H1 (cell line): ENCODE measurements around the gene OBSCN. TPM values are rescaled to one million over a fixed set of nuclear protein-coding genes. Genes with fewer than 3 reads are reported as not detected.

ENCODE experiments used
- CTCF ChIA-PET: fragments of 300-600 bp; sonication (Branson Sonifier 250); formaldehyde crosslinking; loops from one replicate; lab custom pipeline; 2021; ENCODE audit not compliant: partially characterized antibody; lab: Charles Lee
- POLR2A ChIA-PET: fragments of 300-600 bp; sonication (Branson Sonifier 250); formaldehyde crosslinking; loops from one replicate; lab custom pipeline; 2021; ENCODE audit warnings: inconsistent platforms; ENCODE audit not compliant: partially characterized antibody; lab: Charles Lee
- DNase-seq, 2 experiments: peaks; one replicate each; pipeline versions ENCODE4 v3.0.0 to v3.0.0-alpha.2; 2010 to 2022; ENCODE audit warnings: low spot score in 2 of 2, low read depth in 1 of 2, mixed read lengths in 1 of 2
- FAIRE-seq: peaks from 2 replicates; lab custom pipeline; 2011; peaks lifted over from hg19 to GRCh38; lab: Jason Lieb, UNC
- H2AFZ ChIP-seq: 2 replicates; pipeline ENCODE4 v1.8.1; 2012; ENCODE audit warnings: low read length, inconsistent platforms
- H2AK5ac ChIP-seq: 2 replicates; pipeline ENCODE4 v1.6.1; 2013; ENCODE audit warnings: low read depth, low read length
- H2BK120ac ChIP-seq: replicated peaks from 2 replicates; pipeline ENCODE3; 2013; ENCODE audit warnings: low read depth, low read length, inconsistent platforms
- H2BK12ac ChIP-seq: 2 replicates; pipeline ENCODE4 v1.6.1; 2013; ENCODE audit warnings: low read depth, low read length
- H2BK15ac ChIP-seq: 2 replicates; pipeline ENCODE4 v1.6.1; 2013; ENCODE audit warnings: low read length
- H2BK20ac ChIP-seq: 2 replicates; pipeline ENCODE4 v1.6.1; 2013; ENCODE audit warnings: low read length
- H2BK5ac ChIP-seq: 2 replicates; pipeline ENCODE4 v1.6.1; 2013; ENCODE audit warnings: low read depth, low read length
- H3K14ac ChIP-seq: 2 replicates; pipeline ENCODE4 v1.6.1; 2013; ENCODE audit warnings: inconsistent platforms; ENCODE audit not compliant: insufficient read length
- H3K18ac ChIP-seq: 2 replicates; pipeline ENCODE4 v1.6.1; 2013; ENCODE audit warnings: low read length; ENCODE audit errors: extremely low read depth
- H3K23ac ChIP-seq: 2 replicates; pipeline ENCODE4 v1.6.1; 2013; ENCODE audit warnings: inconsistent platforms; ENCODE audit not compliant: insufficient read length
- H3K23me2 ChIP-seq: 2 replicates; pipeline ENCODE4 v1.6.1; 2013; ENCODE audit warnings: low read depth, low read length
- H3K27ac ChIP-seq: 2 replicates; pipeline ENCODE4 v1.6.1; 2011; ENCODE audit warnings: low read depth, low read length, inconsistent platforms
- H3K27me3 ChIP-seq, 4 experiments: replicated peaks in 1 of 4; 1 replicate in 1 of 4; 2 replicates in 3 of 4; pipeline versions ENCODE4 v1.6.1 to v1.8.1; 2011 to 2013; ENCODE audit warnings: low read length in 3 of 4, mild to moderate bottlenecking in 3 of 4, inconsistent platforms in 2 of 4, mixed read lengths in 2 of 4, moderate library complexity in 1 of 4; ENCODE audit not compliant: control insufficient read depth in 3 of 4, insufficient read depth in 3 of 4; ENCODE audit errors: extremely low read depth in 1 of 4
- H3K36me3 ChIP-seq, 4 experiments: 2 replicates each; pipeline versions ENCODE4 v1.6.1 to v1.8.1; 2011 to 2013; ENCODE audit warnings: mild to moderate bottlenecking in 4 of 4, low read length in 3 of 4, moderate library complexity in 2 of 4, control low read depth in 1 of 4, inconsistent platforms in 1 of 4; ENCODE audit not compliant: insufficient read depth in 4 of 4, control insufficient read depth in 2 of 4
- H3K4ac ChIP-seq: replicated peaks from 2 replicates; pipeline ENCODE3; 2013; ENCODE audit warnings: low read length, low read depth, mixed read lengths, inconsistent platforms; ENCODE audit not compliant: insufficient read length
- H3K4me1 ChIP-seq, 4 experiments: replicated peaks in 1 of 4; 1 replicate in 1 of 4; 2 replicates in 3 of 4; pipeline versions ENCODE4 v1.6.1 to v1.8.1; 2011 to 2013; ENCODE audit warnings: low read length in 3 of 4, inconsistent platforms in 2 of 4, mixed read lengths in 1 of 4; ENCODE audit not compliant: insufficient read depth in 4 of 4, control insufficient read depth in 3 of 4
- H3K4me2 ChIP-seq, 2 experiments: 2 replicates each; pipeline versions ENCODE4 v1.6.1 to v1.8.1; 2011 to 2013; ENCODE audit warnings: low read depth in 2 of 2, low read length in 2 of 2, control low read depth in 1 of 2, inconsistent platforms in 1 of 2, mild to moderate bottlenecking in 1 of 2; ENCODE audit not compliant: insufficient read depth in 1 of 2
- H3K4me3 ChIP-seq, 4 experiments: fragments of 200-600, 300-600 bp in 1 of 4; sonication (generic), shearing (Covaris generic), sonication (Bioruptor Twin) in 1 of 4; 2 replicates each; pipeline versions ENCODE4 v1.5.1 to v1.8.1; 2011 to 2016; ENCODE audit warnings: low read length in 4 of 4, low read depth in 3 of 4, control low read depth in 2 of 4, inconsistent platforms in 2 of 4, mild to moderate bottlenecking in 2 of 4, mixed read lengths in 1 of 4, moderate library complexity in 1 of 4; ENCODE audit not compliant: insufficient read depth in 2 of 4; ENCODE audit errors: extremely low read depth in 1 of 4
- H3K56ac ChIP-seq: replicated peaks from 2 replicates; pipeline ENCODE3; 2013; ENCODE audit warnings: low read depth, mild to moderate bottlenecking, mixed read lengths, low read length, inconsistent platforms; ENCODE audit not compliant: insufficient read length
- H3K79me1 ChIP-seq: 2 replicates; pipeline ENCODE4 v1.6.1; 2013; ENCODE audit warnings: low read depth, low read length, control low read depth
- H3K79me2 ChIP-seq, 2 experiments: 2 replicates each; pipeline versions ENCODE4 v1.6.1 to v1.8.1; 2012 to 2013; ENCODE audit warnings: low read length in 2 of 2, mild to moderate bottlenecking in 2 of 2, inconsistent platforms in 1 of 2; ENCODE audit not compliant: insufficient read depth in 2 of 2, control insufficient read depth in 1 of 2
- H3K9ac ChIP-seq, 4 experiments: replicated peaks in 1 of 4; 1 replicate in 1 of 4; 2 replicates in 3 of 4; pipeline versions ENCODE4 v1.6.1 to v1.8.1; 2011 to 2013; ENCODE audit warnings: low read depth in 3 of 4, low read length in 3 of 4, control low read depth in 2 of 4, mild to moderate bottlenecking in 2 of 4, moderate library complexity in 2 of 4, inconsistent platforms in 1 of 4; ENCODE audit errors: extremely low read depth in 1 of 4
- H3K9me3 ChIP-seq, 2 experiments: 2 replicates each; pipeline versions ENCODE4 v1.6.1 to v1.8.1; 2012 to 2013; ENCODE audit warnings: mild to moderate bottlenecking in 2 of 2, moderate library complexity in 2 of 2, control low read depth in 1 of 2, inconsistent platforms in 1 of 2, low read depth in 1 of 2, low read length in 1 of 2, mixed read lengths in 1 of 2; ENCODE audit not compliant: insufficient read depth in 2 of 2
- H4K20me1 ChIP-seq, 2 experiments: replicated peaks in 1 of 2; 2 replicates each; pipeline versions ENCODE3 to v1.8.1; 2011 to 2013; ENCODE audit warnings: inconsistent platforms in 2 of 2, low read length in 2 of 2, mild to moderate bottlenecking in 1 of 2; ENCODE audit not compliant: insufficient read depth in 2 of 2, control insufficient read depth in 1 of 2
- H4K5ac ChIP-seq: 2 replicates; pipeline ENCODE4 v1.6.1; 2013; ENCODE audit warnings: low read length, low read depth, mixed read lengths, inconsistent platforms; ENCODE audit not compliant: insufficient read length
- H4K8ac ChIP-seq: 2 replicates; pipeline ENCODE4 v1.8.0; 2013; ENCODE audit warnings: mild to moderate bottlenecking, moderate library complexity, low read length, inconsistent platforms; ENCODE audit not compliant: insufficient read depth; ENCODE audit errors: extremely low read depth
- H4K91ac ChIP-seq: replicated peaks from 2 replicates; pipeline ENCODE3; 2013; ENCODE audit warnings: low read length, mixed read lengths, inconsistent platforms; ENCODE audit not compliant: insufficient read length
- ASH2L ChIP-seq: fragments of 200-600, 300-600 bp; sonication (generic); IDR thresholded peaks from one replicate; pipeline ENCODE4 v1.7.1; 2017; ENCODE audit warnings: low read length
- TBP ChIP-seq: IDR thresholded peaks from 2 replicates; pipeline ENCODE4 v1.6.1; 2011; ENCODE audit warnings: low read depth, low read length, improper control_type of control experiment
- WGBS, 2 experiments: shearing (Covaris generic) in 1 of 2; methylation state at CpG; one replicate each; pipeline versions ENCODE4 v1.1.6 to v1.1.7; 2013 to 2015; ENCODE audit warnings: low lambda C conversion rate in 2 of 2, mixed read lengths in 2 of 2, inconsistent platforms in 1 of 2, low coverage in 1 of 2, missing lambda C conversion rate in 1 of 2; ENCODE audit not compliant: insufficient replicate concordance in 2 of 2, insufficient coverage in 1 of 2, insufficient read length in 1 of 2; ENCODE audit errors: extremely low coverage in 1 of 2, missing lambda C conversion rate in 1 of 2; 5-methylcytosine and 5-hydroxymethylcytosine counted together
- polyA plus RNA-seq, 7 experiments: library from polyadenylated mRNA; depleted of rRNA in 3 of 7; stranded (reverse) in 5 of 7; unstranded in 2 of 7; fragments of >200 nt in 5 of 7; fragments of 200-250 nt in 2 of 7; gene quantifications; 1 replicate in 5 of 7; 2 replicates in 1 of 7; 4 replicates in 1 of 7; pipeline versions ENCODE4 v1.2.1 to v1.2.3, GENCODE V29; 2011 to 2013; ENCODE audit warnings: missing spikeins in 2 of 7, mixed read lengths in 2 of 7
- total RNA-seq: library from RNA; stranded (reverse); fragmentation: NEBNext Ultra II Directional; extraction: Animal tissue kit (Norgen Biotek cat#: 25700); gene quantifications from 2 replicates; pipeline ENCODE4 v1.2.1, GENCODE V29; 2021

OBSCN gene
- total and polyA plus RNA-seq, 2 of the 8 experiments (the other 6 are each of a cell fraction or from before 2014, with no cell fraction given): 7.5 to 28.4 TPM

DNA sequence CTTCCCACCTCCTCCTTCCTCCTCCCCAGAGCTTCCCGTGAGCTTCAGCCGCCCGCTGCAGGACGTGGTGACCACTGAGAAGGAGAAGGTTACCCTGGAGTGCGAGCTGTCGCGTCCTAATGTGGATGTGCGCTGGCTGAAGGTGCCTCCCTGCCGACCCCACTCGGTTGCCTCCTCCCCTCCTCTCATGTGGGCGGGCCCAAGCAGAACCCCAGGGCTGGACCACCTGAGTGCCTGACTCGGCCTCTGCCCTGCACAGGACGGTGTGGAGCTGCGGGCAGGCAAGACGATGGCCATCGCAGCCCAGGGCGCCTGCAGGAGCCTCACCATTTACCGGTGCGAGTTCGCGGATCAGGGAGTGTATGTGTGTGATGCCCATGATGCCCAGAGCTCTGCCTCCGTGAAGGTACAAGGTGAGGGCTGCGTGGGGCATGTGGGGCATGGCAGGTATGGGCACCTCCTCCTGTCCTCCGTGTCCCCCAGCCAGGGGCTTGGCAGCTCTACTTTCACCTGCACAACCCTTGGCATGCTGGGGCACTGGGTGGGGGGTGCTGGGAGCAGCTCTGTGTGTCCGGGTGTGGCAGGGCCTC lies 69.2 kb downstream of the OBSCN start:
- Histone ChIP-seq H3K23me2 (peaks cover 7% of the 10 kb centered on the region; the same call in 1 of the 2 replicates), H3K79me1 (no peaks in the 10 kb centered on the region), H3K56ac (no peak overlapping the region), H2AK5ac (no peak overlapping the region), H4K8ac (peak overlapping the region; percentile 68; the same call in 1 of the 2 replicates), H4K20me1 (peaks cover 8 to 18% of the 10 kb centered on the region in 2 experiments), H4K5ac (no peak overlapping the region), H2BK15ac (no peak overlapping the region), H2BK5ac (no peak overlapping the region), H3K36me3 (peaks cover 4 to 16% (median 9%) of the 10 kb centered on the region in 4 experiments; a peak in 5 of 8 replicates), H3K79me2 (no peaks in the 10 kb centered on the region), H3K27me3 (peaks cover 0 to 5% (median 3%) of the 10 kb centered on the region in 4 experiments; a peak in 2 of 7 replicates), H4K91ac (no peak overlapping the region), H3K9me3 (no peaks in the 10 kb centered on the region), H3K9ac (no peak overlapping the region), H3K23ac (no peak overlapping the region), H2BK20ac (no peak overlapping the region), H2AFZ (no peak overlapping the region), H3K4ac (no peak overlapping the region), H2BK12ac (no peak overlapping the region), H2BK120ac (no peak overlapping the region), H3K4me1 (peaks cover 0 to 7% (median 1%) of the 10 kb centered on the region in 4 experiments; a peak in 4 of 7 replicates), H3K14ac (no peak overlapping the region), H3K4me3 (no peak overlapping the region), H3K4me2 (peak overlapping the region; percentile 68 to 96; a peak in 1 of 4 replicates), H3K27ac (no peak overlapping the region), H3K18ac (no peak overlapping the region)
- WGBS, 2 experiments: 85% methylated on average over 23 of the region's 25 CpGs; no CpG with 5 or more reads in 1 of the 2 experiments
- ChIA-PET POLR2A (interaction anchor here (0.8 to 1.6 kb wide), 5 partner anchors 10 to 103 kb away, joined by 3 to 5 read pairs (median 5); no protein-coding TSS in a partner anchor), CTCF (interaction anchor here (0.5 to 1.6 kb wide), 8 partner anchors 9 to 1891 kb away, joined by 3 to 5 read pairs (median 4); no protein-coding TSS in a partner anchor)
- DNase-seq: peak in 1 of 2 experiments; percentile 53
- no peak for FAIRE-seq
- TF ChIP-seq TBP: no peak
- TF ChIP-seq ASH2L: no peak
